ENCODE data around the gene MYO1D. TPM values are rescaled to one million over a fixed set of nuclear protein-coding genes. Genes with fewer than 3 reads are reported as not detected.

The MYO1D gene
- total RNA-seq, 1 donor: 160 TPM

- H3K4me3 ChIP-seq (ENCODE audit: insufficient read depth, low read length): peak overlapping the region; percentile 72
- no peak overlapping the region for H3K27ac ChIP-seq (ENCODE audit: low read depth, low read length)
- no peaks in the 10 kb centered on the region for H3K36me3 ChIP-seq (ENCODE audit: insufficient read depth, low read length)
- peaks cover 10% of the 10 kb centered on the region for H3K4me1 ChIP-seq (ENCODE audit: insufficient read depth, low read length)
- no peaks in the 10 kb centered on the region for H3K79me2 ChIP-seq (ENCODE audit: insufficient read depth, low read length)
- H3K27me3 ChIP-seq (ENCODE audit: insufficient read depth, low read length): no peaks in the 10 kb centered on the region
- peak overlapping the region; percentile 65 for H2AFZ ChIP-seq (ENCODE audit: low read length)
- no peaks in the 10 kb centered on the region for H3K9me3 ChIP-seq (ENCODE audit: low read depth, low read length)
- peak overlapping the region; percentile 87 for H3K4me2 ChIP-seq (ENCODE audit: insufficient read depth, low read length)
- no peak for TF ChIP-seq CTCF (IDR thresholded peaks at IDR 0.05; ENCODE audit: extremely low read depth, low read depth, low read length)
- DNase-seq (ENCODE audit: insufficient read length, low spot score, missing footprints): peak; percentile 80
- no peaks in the 10 kb centered on the region for H4K20me1 ChIP-seq (ENCODE audit: insufficient read depth, low read length)
Observed at GRCh38 chr17:32520104-32520701, 356.7 kb downstream of the MYO1D start.

- Histone ChIP-seq H4K20me1 (ENCODE audit: insufficient read depth, low read length) (no peaks in the 10 kb centered on the region), H3K4me2 (ENCODE audit: insufficient read depth, low read length) (peak overlapping the region; percentile 87), H3K4me1 (ENCODE audit: insufficient read depth, low read length) (peaks cover 8% of the 10 kb centered on the region), H3K9me3 (ENCODE audit: low read depth, low read length) (no peaks in the 10 kb centered on the region), H3K27ac (ENCODE audit: low read depth, low read length) (no peak overlapping the region), H3K27me3 (ENCODE audit: insufficient read depth, low read length) (no peaks in the 10 kb centered on the region), H3K36me3 (ENCODE audit: insufficient read depth, low read length) (no peaks in the 10 kb centered on the region), H3K4me3 (ENCODE audit: insufficient read depth, low read length) (peak overlapping the region; percentile 72), H2AFZ (ENCODE audit: low read length) (peak overlapping the region; percentile 65), H3K79me2 (ENCODE audit: insufficient read depth, low read length) (no peaks in the 10 kb centered on the region)
- no peak for TF ChIP-seq CTCF (IDR thresholded peaks at IDR 0.05; ENCODE audit: extremely low read depth, low read depth, low read length)
- peak; percentile 86 for DNase-seq (ENCODE audit: insufficient read length, low spot score, missing footprints)
Observed at GRCh38 chr17:32519228-32520103, 357.5 kb downstream of the MYO1D start.

GRCh38 chr17:32518646-32519227 lies 358.2 kb downstream of the MYO1D start:
- H3K27me3 ChIP-seq (ENCODE audit: insufficient read depth, low read length): no peaks in the 10 kb centered on the region
- no peaks in the 10 kb centered on the region for H3K36me3 ChIP-seq (ENCODE audit: insufficient read depth, low read length)
- peak overlapping the region; percentile 87 for H3K4me2 ChIP-seq (ENCODE audit: insufficient read depth, low read length)
- no peak overlapping the region for H2AFZ ChIP-seq (ENCODE audit: low read length)
- DNase-seq (ENCODE audit: insufficient read length, low spot score, missing footprints): no peak
- TF ChIP-seq CTCF (IDR thresholded peaks at IDR 0.05; ENCODE audit: extremely low read depth, low read depth, low read length): no peak
- no peaks in the 10 kb centered on the region for H3K9me3 ChIP-seq (ENCODE audit: low read depth, low read length)
- H3K4me1 ChIP-seq (ENCODE audit: insufficient read depth, low read length): peaks cover 8% of the 10 kb centered on the region
- H3K4me3 ChIP-seq (ENCODE audit: insufficient read depth, low read length): peak overlapping the region; percentile 72
- H4K20me1 ChIP-seq (ENCODE audit: insufficient read depth, low read length): no peaks in the 10 kb centered on the region
- no peak overlapping the region for H3K27ac ChIP-seq (ENCODE audit: low read depth, low read length)
- H3K79me2 ChIP-seq (ENCODE audit: insufficient read depth, low read length): no peaks in the 10 kb centered on the region

- Histone ChIP-seq H3K4me2 (ENCODE audit: insufficient read depth, low read length) (no peak overlapping the region), H3K4me3 (ENCODE audit: insufficient read depth, low read length) (no peak overlapping the region), H3K27me3 (ENCODE audit: insufficient read depth, low read length) (no peaks in the 10 kb centered on the region), H3K27ac (ENCODE audit: low read depth, low read length) (no peak overlapping the region), H4K20me1 (ENCODE audit: insufficient read depth, low read length) (no peaks in the 10 kb centered on the region), H2AFZ (ENCODE audit: low read length) (no peak overlapping the region), H3K4me1 (ENCODE audit: insufficient read depth, low read length) (peaks cover 8% of the 10 kb centered on the region), H3K79me2 (ENCODE audit: insufficient read depth, low read length) (no peaks in the 10 kb centered on the region), H3K36me3 (ENCODE audit: insufficient read depth, low read length) (no peaks in the 10 kb centered on the region), H3K9me3 (ENCODE audit: low read depth, low read length) (no peaks in the 10 kb centered on the region)
- TF ChIP-seq CTCF (IDR thresholded peaks at IDR 0.05; ENCODE audit: extremely low read depth, low read depth, low read length): no peak
- DNase-seq (ENCODE audit: insufficient read length, low spot score, missing footprints): no peak
Observed at GRCh38 chr17:32517982-32518381, 358.9 kb downstream of the MYO1D start.

All from osteoblast (primary cell).